PFSK-1 (cell line): ENCODE results near the gene FUBP1.

ENCODE experiments used
- POLR2AphosphoS5 ChIP-seq: IDR thresholded peaks from 2 replicates; pipeline ENCODE4 v1.6.1; 2012; ENCODE audit warnings: low read depth, mild to moderate bottlenecking, control low read depth, low read length, moderate library complexity
- TAF1 ChIP-seq: IDR thresholded peaks from 2 replicates; pipeline ENCODE4 v1.6.1; 2012; ENCODE audit warnings: low read length, control low read depth, borderline replicate concordance; ENCODE audit not compliant: insufficient read depth

GRCh38 chr1:77925956-77926355 lies 52.9 kb downstream of the FUBP1 start:
- TF ChIP-seq POLR2AphosphoS5 (no peak), TAF1 (no peak)
